HG03060 (cell line): ENCODE measurements around the gene RIT1.

Experiments used
- ATAC-seq: cut with Tn5 transposase; IDR thresholded peaks from one replicate; pipeline ENCODE4 v1.9.1; 2021; ENCODE audit warnings: low read depth, moderate number of reproducible peaks; ENCODE audit not compliant: unreplicated experiment

Gene RIT1

GRCh38 chr1:155859881-155860871 is 51.0 kb downstream of the RIT1 start:
- no peak for ATAC-seq

DNA sequence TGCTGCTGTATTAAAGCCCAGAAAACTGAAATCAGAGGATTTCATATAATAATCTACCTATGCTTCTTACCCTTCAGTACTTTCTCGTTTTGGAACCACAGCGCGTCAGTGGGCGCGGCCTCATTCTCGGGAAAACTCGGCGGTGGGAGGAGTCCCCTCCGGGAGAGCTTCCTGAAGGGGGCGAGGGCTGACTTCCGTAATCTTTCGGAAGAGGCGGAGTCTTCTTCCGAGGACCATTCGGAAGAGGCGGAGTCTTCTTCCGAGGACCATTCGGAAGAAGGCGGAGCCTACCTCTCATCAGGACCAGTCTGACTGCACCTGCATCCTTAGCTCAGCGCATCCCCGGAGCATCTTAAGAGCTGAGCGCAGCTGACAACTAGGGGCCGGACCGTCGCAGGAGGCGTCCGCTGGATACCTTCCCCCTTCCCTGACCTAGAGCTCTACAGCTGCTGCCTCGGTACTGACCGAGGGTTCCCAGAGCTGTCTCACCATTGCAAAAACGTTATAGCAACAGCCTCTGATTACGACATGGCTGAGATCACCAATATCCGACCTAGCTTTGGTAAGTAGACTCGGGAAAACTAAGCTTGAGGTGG is 51.8 kb downstream of the RIT1 start, which contains the start of gene SYT11:
Gene SYT11 (plus strand): TSS at position 334 of the 596 bp plus-strand sequence. CDS start 195 bp downstream, at position 529.
- peak; percentile 37 for ATAC-seq

GRCh38 chr1:155858800-155859233 is 52.3 kb downstream of the RIT1 start:
- no peak for ATAC-seq

GRCh38 chr1:155856975-155857930 is 53.9 kb downstream of the RIT1 start, which contains the start of gene GON4L:
Gene GON4L, minus strand, starts transcription at chr1:155857214. Its CDS starts 3,434 bp downstream, at chr1:155853780.
- ATAC-seq = peak; percentile 38

GRCh38 chr1:155856257-155856974 is 54.7 kb downstream of the RIT1 start:
- ATAC-seq = no peak

DNA sequence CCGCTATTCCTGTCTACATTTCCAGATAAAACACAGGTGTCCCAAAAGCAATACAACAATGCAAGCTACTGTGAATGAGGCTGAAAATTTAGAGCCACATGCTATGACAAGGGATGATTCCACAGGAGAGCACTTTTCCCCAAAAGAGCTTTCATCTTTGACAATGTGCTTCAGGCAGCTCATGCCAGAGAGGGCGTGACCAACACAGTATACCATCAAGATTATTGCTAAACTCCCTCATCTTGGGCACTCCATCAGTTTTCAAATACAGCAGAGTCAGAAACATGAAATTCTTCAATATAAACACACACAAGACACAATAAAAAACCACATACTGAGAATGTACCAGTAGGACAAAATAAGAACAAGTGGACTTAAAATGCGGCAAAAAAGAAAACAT is 60.8 kb downstream of the RIT1 start:
- ATAC-seq = no peak

GRCh38 chr1:155847823-155848529 is 63.2 kb downstream of the RIT1 start:
- ATAC-seq = no peak
